C1 segment of cervical spinal cord (tissue), 14 donors: ENCODE results near the gene UPK3B.
"Not testable (repeated sequence)": the region's sequence is repeated elsewhere in the genome, so short reads cannot be mapped to it uniquely, and the experiment has no call there.

Source experiments
- DNase-seq, 14 donors: peaks; one replicate each; lab custom pipeline; 2025; lab: John Stamatoyannopoulos, UW

Gene UPK3B

DNA sequence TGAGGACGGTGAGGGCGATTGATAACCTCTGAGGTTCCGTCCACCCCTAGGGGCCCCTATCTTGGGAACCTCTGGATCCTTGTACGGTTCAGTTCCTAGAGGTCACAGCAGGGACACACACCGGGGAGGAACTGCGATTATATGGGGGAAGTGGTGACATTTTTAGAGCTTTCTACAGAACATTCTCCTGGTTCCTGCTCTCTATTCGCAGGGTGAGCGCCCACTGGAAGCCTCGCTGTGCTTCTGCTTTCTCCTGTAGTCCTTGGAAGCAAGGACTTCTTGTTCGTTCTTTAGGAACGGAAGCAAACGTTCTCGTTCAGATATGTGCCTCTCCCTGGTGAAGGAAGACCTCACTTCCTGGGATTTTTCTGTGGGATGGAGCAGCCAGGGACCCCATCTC is 22.4 kb upstream of the UPK3B start:
- DNase-seq: not testable (repeated sequence)

DNA sequence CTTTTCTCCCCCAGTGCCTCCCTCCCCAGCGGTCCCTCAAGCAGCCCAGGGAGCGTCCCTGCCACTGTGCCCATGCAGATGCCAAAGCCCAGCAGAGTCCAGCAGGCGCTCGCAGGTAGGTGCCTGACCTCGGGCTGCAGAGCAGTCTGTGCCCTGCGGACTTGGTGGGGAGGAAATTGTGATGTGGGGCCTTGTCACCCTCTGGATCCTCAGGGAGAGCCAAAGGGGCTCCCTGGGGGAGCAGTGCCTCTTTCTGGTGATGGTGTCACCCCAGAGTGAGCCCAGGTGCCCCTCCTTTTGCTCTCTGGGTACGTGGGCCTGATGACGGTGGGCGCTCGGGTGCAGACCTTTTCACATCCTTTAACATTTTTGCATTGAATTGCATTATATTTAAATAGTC is 18.2 kb upstream of the UPK3B start:
- not testable (repeated sequence) for DNase-seq

DNA sequence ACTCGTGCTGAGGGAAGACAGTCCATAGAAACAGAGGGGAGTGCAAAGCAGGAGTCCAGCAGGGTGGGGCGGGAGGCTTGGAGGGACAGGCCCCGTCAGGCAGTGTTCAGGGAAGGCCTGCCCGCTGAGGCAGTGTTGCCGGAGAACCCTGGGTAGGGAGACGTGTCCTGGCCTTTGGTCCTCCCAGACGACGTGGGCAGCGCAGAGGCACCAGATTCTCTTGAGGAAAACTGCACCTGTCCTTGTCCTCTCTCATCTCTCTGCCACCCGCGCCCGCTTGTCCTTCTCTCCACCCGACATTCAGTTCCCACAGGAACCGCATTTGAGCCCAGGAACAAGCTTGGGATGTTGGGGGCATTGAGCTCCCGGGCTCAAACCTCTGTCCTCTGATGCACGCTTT is 14.6 kb upstream of the UPK3B start:
- DNase-seq: not testable (repeated sequence)

DNA sequence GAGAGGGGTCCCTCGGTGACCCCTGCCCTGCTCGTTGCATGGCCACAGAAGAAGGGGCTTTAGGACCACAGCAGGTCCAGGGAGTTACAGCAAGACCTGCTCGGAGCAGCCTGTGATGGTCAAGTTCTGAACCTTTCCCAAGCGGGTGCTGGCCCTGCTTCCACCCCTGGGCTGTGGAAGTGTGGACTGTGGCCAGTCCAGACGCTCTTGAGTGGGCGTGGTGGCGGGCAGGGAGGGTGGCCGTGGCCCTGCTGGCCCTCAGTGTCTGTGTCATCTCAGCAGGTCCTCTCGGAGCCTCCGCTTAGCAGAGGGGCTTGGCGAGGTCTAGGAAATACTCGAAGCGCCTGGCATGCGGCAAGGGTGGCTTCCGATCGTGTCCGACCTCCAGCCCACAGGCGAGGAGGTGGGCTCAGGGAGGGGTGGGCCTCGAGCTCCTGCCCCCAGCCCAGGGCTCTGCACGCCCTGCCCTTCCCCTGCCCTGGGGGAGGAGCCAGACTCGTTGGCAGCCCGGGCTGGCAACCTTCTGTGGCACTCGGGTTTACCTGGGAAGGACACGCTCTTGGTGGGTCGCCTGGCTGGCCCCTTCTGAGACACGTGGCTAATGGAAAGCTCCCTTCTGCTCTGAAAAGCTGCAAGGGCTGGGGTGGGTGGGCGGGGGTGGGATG is 12.3 kb upstream of the UPK3B start:
- DNase-seq: not testable (repeated sequence)

DNA sequence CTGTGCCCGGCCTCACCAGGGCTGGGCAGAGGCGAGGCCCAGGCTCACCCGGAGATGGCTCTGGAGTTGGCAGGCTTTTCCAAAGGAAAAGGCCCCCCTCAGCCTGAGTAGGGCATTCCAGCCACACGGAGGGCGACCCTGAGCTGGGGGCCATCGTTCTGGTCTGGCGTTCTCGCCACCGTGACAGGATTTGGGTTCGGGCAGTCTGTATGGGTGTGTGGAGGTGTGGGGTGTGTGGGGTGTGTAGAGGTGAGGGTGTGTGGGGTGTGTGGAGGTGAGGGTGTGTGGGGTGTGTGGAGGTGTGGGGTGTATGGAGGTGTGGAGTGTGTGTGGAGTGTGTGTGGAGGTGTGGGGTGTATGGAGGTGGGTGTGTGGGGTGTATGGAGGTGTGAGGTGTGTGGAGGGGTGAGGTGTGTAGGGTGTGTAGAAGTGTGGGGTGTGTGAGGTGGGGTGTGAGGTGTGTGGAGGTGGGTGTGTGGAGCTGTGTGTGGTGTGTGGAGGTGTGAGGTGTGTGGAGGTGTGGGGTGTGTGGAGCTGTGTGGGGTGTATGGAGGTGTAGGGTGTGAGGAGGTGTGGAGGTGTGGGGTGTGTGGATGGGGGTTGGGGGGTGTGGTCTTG is 11.7 kb upstream of the UPK3B start:
- DNase-seq: not testable (repeated sequence)

DNA sequence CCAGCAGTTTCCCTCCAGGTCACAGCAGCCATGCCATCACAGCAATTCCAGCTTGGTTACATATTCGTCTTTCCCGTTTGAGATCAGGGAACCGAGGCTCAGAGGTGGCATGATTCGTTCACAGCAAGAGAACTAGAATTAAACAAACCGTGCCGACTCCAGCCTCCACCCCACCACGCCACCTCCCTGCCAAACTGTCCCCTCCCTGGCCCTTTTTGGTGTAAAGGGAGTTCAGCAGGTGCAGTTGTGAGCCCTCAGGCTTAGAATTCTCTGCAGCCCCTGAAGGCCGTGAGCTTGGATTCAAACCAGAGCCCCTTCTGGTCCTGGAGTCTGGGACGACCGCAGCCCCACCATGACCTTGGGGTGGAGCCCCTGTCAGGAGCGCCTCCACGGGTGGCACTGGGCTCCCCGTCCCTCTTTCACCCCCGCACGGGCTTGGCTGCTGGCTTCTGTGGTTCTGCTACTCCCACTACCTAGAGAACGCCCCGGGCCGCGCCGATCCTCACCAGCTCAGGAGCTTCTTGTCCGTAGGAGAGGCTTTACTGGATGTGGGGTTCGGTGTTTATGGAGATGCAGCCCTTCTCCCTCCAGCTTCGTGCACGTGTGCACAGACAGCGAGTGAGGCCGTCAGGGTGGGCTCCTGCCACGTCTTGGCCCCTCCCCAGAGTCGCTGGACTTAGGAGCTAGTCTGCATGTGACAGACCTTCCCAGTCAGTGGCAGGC is 11.0 kb upstream of the UPK3B start:
- not testable (repeated sequence) for DNase-seq

- DNase-seq: not testable (repeated sequence)
Measured at GRCh38 chr7:76499924-76500241, 10.5 kb upstream of the UPK3B start.

GRCh38 chr7:76502224-76502623 is 8.1 kb upstream of the UPK3B start:
- DNase-seq: not testable (repeated sequence)

GRCh38 chr7:76502836-76503235 is 7.5 kb upstream of the UPK3B start:
- DNase-seq: peak in 1 of 14 donors; percentile 29

GRCh38 chr7:76503244-76503643 is 7.1 kb upstream of the UPK3B start:
- DNase-seq: not testable (repeated sequence)

DNA sequence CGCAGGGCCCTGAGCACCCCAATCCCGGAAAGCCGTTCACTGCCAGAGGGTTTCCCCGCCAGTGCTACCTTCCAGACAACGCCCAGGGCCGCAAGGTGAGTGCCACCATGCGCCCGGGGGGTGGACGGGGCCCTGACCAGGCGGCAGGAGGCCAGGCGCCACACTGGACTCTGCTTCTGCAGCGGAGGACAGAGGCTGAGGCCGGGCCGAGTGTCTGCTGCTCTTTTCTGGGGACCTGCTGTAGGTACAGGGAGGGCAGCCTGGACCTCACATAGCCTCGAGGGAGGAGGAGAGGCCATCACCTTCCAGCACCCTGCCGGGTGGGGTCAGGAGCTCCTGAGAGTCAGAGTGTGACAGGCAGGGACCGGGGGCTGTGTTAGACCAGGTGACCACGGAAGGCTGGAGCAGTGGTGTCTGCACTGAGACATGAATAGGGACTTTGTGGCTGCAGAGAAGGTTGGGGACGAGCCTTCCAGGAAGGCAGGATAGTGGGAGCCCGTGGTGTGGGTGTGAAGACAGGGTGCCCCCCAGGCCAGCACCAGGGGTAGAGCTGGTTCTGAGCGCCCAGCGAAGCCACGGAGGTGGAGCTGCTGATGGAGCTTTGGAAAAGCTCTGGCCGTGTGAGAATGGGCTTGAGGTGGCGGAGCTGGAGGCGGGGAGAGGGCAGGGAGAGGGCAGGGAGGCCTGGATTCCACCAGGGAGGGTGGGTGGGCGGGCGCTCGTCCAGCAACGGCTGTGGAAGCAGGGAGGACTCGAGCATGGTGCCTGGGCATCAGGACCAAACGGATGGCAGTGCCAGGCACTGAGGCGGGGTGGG is 5.8 kb upstream of the UPK3B start:
- not testable (repeated sequence) for DNase-seq

GRCh38 chr7:76505168-76506080 is 4.9 kb upstream of the UPK3B start:
- DNase-seq: no peak

- DNase-seq: no peak
Measured at GRCh38 chr7:76506081-76506440, 4.3 kb upstream of the UPK3B start.

GRCh38 chr7:76506643-76507042 is 3.7 kb upstream of the UPK3B start:
- not testable (repeated sequence) for DNase-seq

DNA sequence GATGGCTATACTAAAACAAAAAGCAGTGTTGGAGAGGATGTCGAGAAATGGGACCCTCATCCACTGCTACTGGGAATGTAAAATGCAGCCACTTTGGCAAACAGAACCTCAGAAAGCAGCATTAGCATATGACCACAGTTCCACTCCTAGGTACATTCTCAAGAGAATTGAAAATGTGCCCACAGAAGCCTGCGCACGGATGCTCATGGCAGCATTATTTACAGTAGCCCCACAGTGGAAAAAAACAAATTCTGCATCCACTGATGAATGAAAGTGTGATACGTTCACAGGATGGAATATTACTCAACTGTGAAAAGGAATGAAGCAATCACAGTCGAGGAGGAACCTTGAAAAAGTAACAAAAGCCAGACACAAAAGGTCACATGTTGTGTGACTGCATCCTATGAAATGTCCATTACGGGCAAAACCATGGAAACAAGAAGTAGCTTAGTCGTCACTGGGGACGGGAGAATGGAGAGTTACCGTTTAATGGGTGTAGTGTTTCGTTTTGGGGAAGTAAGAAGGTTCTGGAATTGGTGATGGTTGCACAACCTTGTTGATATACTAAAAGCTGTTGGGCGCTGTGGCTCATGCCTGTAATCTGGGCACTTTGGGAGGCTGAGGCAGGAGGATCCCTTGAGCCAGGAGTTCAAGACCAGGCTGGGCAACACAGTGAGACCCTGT is 2.5 kb upstream of the UPK3B start:
- DNase-seq: no peak

DNA sequence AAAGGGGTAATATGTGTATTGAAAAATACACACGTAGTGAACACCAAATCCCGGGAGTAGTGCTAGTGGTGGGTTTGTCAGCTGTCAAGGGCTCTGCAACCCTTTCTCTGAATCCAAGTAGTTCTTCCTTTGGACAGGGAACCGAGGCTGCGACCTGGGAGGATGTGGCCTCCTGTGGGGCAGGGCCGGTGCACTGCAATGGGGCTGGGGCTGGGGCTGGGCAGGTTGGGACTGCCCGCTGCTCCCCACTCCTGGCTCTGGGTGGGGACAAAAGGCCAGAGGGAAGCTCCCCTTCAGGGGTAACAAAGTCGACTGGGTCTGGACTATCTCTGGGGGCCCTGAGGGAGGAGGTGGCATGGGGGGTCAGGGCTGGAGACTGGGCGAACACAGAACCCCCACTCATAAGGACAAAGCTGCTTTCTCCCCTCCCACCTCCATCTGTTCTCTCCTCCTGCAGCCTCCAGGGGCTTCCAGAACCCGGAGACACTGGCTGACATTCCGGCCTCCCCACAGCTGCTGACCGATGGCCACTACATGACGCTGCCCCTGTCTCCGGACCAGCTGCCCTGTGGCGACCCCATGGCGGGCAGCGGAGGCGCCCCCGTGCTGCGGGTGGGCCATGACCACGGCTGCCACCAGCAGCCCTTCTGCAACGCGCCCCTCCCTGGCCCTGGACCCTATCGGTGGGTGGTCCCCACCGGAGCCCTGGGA is 1.0 kb downstream of the UPK3B start:
- not testable (repeated sequence) for DNase-seq

DNA sequence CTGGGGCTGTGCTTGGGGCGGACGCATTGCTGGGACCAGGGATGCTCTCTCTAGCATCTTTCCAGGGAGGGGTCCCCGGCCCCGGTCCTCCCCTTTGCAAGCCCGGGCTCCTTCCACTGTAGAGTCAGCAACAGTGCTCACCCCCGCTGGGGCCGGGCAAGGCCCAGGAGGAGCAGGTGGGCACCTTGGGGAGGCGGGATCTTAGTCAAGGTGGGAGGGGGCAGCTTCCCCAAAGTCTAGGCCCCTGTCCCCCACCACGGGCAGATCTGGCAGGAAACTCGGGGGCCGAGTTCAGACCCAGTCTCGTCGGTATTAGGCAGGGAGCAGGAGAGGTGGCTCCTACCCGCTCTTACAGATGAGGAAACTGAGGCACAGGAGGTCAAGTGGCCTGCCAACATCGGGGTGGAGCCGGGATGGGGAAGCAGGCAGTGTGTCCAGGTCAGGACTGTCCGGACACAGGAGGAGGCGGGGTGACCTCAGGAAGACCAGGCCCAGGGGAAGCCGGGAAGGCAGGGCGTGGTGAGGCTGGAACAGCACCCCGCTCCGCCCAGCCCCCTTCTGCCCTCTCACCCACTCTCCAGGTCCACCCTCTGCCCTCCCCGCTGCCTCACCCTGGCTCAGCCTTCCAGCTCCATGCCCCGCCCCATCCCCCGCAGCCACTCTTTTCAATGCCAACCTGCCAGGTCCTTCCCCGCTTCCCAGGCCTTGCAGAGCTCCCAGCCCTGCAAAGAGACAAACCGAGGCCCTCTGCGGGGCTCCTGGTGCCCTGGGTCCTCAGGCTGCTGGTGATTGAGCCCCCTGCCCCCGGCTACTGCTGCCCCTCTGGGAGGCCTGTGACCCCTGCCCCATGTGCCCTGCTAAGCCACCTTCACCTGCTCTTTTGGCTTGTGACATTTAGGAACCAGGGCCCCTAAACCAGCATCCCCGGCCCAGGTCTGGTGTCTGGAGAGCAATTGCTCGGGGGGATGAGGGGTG is 1.8 kb downstream of the UPK3B start:
- DNase-seq: not testable (repeated sequence)
